Nephron (organoid): Measurements from ENCODE around the gene NAA16.

ENCODE experiments used
- H3K27ac Mint-ChIP-seq, 3 experiments: 2 replicates each; pipeline ENCODE4 v1.8.0; 2020; ENCODE audit warnings: mixed read lengths in 3 of 3, mild to moderate bottlenecking in 2 of 3, moderate library complexity in 1 of 3
- H3K27me3 Mint-ChIP-seq: 2 replicates; pipeline ENCODE4 v1.8.0; 2021; ENCODE audit warnings: low read depth, mild to moderate bottlenecking, moderate library complexity, mixed read lengths
- H3K36me3 Mint-ChIP-seq: 2 replicates; pipeline ENCODE4 v1.8.0; 2020; ENCODE audit warnings: low read depth, mixed read lengths
- H3K4me1 Mint-ChIP-seq: 2 replicates; pipeline ENCODE4 v1.8.0; 2020; ENCODE audit warnings: mixed read lengths
- H3K4me3 Mint-ChIP-seq, 3 experiments: 2 replicates each; pipeline ENCODE4 v1.8.0; 2020; ENCODE audit warnings: mild to moderate bottlenecking in 3 of 3, mixed read lengths in 3 of 3, moderate library complexity in 2 of 3
- H3K9me3 Mint-ChIP-seq: 2 replicates; pipeline ENCODE4 v1.8.0; 2020; ENCODE audit warnings: mixed read lengths
- TF ChIP-seq, protein P1 (sequence below), 3 experiments: fragments of 200-600 bp; sonication (generic); IDR thresholded peaks; one replicate each; pipeline ENCODE4 v1.5.0; 2021; ENCODE audit warnings: antibody characterized with exemption in 3 of 3; ENCODE audit not compliant: unreplicated experiment in 3 of 3

NAA16 gene

DNA sequence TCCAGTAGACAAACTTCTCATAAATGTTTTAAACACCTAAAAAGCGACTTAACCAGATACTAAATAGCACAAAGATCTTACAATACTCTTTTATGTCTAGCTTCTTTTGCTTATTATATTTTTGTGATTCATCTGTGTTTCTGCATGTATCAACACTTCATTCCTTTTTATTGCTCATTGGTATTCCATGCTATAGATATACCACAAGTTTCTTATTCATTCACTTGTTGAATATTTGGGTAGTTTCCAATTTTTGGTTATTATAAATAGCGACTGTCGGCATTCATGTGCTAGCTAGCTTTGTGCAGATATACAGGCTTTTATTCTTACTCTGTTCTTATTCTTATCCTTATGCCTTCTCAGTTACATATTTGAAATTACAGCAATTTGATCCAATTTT lies 96.3 kb downstream of the NAA16 start:
- no peaks in the 10 kb centered on the region for H3K9me3 Mint-ChIP-seq
- no peak overlapping the region for H3K27ac Mint-ChIP-seq
- no peaks in the 10 kb centered on the region for H3K36me3 Mint-ChIP-seq
- no peaks in the 10 kb centered on the region for H3K4me1 Mint-ChIP-seq
- peaks cover 4% of the 10 kb centered on the region for H3K27me3 Mint-ChIP-seq
- TF ChIP-seq, protein P1, sequence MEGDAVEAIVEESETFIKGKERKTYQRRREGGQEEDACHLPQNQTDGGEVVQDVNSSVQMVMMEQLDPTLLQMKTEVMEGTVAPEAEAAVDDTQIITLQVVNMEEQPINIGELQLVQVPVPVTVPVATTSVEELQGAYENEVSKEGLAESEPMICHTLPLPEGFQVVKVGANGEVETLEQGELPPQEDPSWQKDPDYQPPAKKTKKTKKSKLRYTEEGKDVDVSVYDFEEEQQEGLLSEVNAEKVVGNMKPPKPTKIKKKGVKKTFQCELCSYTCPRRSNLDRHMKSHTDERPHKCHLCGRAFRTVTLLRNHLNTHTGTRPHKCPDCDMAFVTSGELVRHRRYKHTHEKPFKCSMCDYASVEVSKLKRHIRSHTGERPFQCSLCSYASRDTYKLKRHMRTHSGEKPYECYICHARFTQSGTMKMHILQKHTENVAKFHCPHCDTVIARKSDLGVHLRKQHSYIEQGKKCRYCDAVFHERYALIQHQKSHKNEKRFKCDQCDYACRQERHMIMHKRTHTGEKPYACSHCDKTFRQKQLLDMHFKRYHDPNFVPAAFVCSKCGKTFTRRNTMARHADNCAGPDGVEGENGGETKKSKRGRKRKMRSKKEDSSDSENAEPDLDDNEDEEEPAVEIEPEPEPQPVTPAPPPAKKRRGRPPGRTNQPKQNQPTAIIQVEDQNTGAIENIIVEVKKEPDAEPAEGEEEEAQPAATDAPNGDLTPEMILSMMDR (IDR thresholded peaks at IDR 0.05; ENCODE audit: unreplicated experiment in 3 of 3) = no peak
- H3K4me3 Mint-ChIP-seq = no peak overlapping the region

DNA sequence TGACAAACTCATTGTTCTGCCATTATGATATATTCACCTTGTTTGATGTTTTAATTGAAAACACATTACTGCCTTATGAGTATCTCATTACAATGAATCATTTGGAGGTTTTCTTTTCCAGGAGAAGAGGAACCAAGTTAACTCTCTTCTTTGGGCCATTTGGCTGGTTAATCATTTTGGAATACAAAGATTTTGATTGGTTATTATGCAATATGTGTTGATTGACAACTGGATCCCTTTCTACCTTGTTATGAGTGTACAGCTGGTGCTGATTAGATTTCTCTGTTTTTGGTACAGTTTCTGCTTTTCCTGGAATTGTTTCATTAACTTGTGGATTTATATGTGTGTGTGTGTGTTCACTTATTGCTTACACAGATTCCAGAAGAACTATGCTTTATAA lies 97.1 kb downstream of the NAA16 start:
- no peaks in the 10 kb centered on the region for H3K9me3 Mint-ChIP-seq
- H3K36me3 Mint-ChIP-seq = no peaks in the 10 kb centered on the region
- H3K4me1 Mint-ChIP-seq = no peaks in the 10 kb centered on the region

DNA sequence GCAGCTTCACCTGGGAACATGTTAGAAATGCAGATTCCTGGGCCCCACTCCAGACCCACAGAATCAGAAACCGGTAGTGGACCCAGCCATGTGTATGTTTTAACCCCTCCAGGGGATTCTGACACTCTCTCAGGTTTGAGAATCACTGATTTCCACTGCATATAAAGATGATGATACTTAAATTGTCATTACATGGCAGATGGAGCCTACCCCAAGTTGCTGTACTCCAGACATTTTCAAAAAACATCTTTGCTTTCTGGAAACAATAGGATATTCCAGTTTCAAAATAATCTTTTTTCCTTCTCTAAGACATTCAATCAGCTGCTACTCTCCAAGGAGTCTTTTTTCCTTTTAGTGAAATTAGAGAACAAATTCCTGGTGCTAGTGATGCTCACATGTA lies 97.7 kb downstream of the NAA16 start:
- peaks cover under 1% of the 10 kb centered on the region for H3K9me3 Mint-ChIP-seq
- H3K4me3 Mint-ChIP-seq = no peak overlapping the region
- no peaks in the 10 kb centered on the region for H3K36me3 Mint-ChIP-seq
- H3K4me1 Mint-ChIP-seq = no peaks in the 10 kb centered on the region
- TF ChIP-seq, protein P1 (IDR thresholded peaks at IDR 0.05; ENCODE audit: unreplicated experiment in 3 of 3) = no peak
- H3K27ac Mint-ChIP-seq = no peak overlapping the region
- H3K27me3 Mint-ChIP-seq = peaks cover 4% of the 10 kb centered on the region

More for the DNA sequence above, 97.1 kb downstream of the NAA16 start:
- TF ChIP-seq, protein P1 (IDR thresholded peaks at IDR 0.05; ENCODE audit: unreplicated experiment in 3 of 3) = no peak
- Mint-ChIP-seq H3K27me3 (peaks cover 4% of the 10 kb centered on the region), H3K4me3 (no peak overlapping the region), H3K27ac (no peak overlapping the region)

DNA sequence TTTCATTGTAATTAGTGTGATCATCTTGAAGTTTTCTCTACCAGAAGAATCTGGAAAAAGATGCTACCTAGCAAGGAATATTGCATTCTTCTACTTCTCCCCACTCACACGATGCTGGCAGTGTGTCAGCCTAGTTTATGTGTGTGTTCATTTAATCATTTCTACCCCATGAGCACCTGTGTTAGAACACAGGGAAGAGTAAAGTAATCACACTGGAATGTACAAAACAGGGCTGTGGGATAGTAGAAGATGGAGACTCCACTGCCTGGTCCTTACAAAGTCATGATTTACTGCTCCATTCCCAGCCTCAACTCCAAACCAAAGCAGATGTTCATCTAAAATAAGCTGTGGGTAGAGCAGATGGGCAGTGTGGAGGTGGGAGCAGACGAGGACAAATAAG lies 98.5 kb downstream of the NAA16 start:
- Mint-ChIP-seq H3K27me3 (peaks cover 4% of the 10 kb centered on the region), H3K27ac (no peak overlapping the region), H3K4me3 (no peak overlapping the region), H3K4me1 (no peaks in the 10 kb centered on the region), H3K9me3 (peaks cover 4% of the 10 kb centered on the region), H3K36me3 (no peaks in the 10 kb centered on the region)
- TF ChIP-seq, protein P1 (IDR thresholded peaks at IDR 0.05; ENCODE audit: unreplicated experiment in 3 of 3) = no peak

DNA sequence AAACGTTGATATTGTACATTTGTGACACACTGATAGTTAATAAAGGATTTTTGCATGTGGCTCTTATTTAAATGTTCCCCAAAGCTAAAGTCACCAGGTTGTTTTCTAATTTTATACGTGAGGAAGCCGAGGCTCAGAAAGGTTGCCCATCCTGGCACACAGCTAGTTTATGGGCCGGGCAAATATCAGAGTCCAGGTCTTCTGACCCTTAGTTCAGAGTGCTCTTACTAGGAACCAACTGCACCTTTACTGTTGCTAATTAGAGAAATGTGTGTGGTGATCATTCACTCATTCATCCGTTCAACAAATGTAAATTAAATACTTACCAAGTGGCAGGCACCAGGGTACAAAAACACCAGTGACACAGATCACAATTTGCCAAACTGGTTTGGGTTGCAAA lies 100.0 kb downstream of the NAA16 start:
- H3K27ac Mint-ChIP-seq = no peak overlapping the region
- no peaks in the 10 kb centered on the region for H3K36me3 Mint-ChIP-seq
- H3K27me3 Mint-ChIP-seq = peaks cover 4% of the 10 kb centered on the region
- H3K9me3 Mint-ChIP-seq = peaks cover 8% of the 10 kb centered on the region
- TF ChIP-seq, protein P1 (IDR thresholded peaks at IDR 0.05; ENCODE audit: unreplicated experiment in 3 of 3) = no peak
- H3K4me3 Mint-ChIP-seq = no peak overlapping the region
- no peaks in the 10 kb centered on the region for H3K4me1 Mint-ChIP-seq

DNA sequence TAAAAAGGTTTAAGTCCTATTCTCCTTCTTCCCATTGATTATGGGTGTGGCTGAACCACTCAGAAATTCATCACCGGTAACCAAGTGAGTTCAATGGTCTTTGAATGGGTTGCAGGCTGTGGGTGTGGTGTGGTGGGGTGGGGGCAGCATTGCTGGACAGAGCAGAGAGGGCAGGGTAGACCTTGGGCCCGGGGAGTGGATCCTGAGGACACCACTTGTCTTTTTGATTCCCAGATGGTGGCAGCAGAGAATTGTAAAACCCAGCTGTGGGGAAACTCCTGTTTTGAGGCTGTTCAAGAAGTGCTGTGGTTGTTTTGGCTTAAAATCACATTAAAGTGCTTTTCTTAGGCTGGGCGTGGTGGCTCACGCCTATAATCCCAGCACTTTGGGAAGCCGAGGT lies 100.5 kb downstream of the NAA16 start:
- TF ChIP-seq, protein P1 (IDR thresholded peaks at IDR 0.05; ENCODE audit: unreplicated experiment in 3 of 3) = peak; percentile 22 to 26 (median 22)
- Mint-ChIP-seq H3K27ac (no peak overlapping the region), H3K4me3 (no peak overlapping the region), H3K9me3 (peaks cover 8% of the 10 kb centered on the region), H3K4me1 (no peaks in the 10 kb centered on the region), H3K27me3 (peaks cover 4% of the 10 kb centered on the region), H3K36me3 (no peaks in the 10 kb centered on the region)
